GM21619 (cell line): Measurements from ENCODE around the gene MBNL1.

Experiments used
- ATAC-seq: cut with Tn5 transposase; IDR thresholded peaks from one replicate; pipeline ENCODE4 v1.9.1; 2021; ENCODE audit not compliant: unreplicated experiment

Gene MBNL1

GRCh38 chr3:152470095-152470494, 201.4 kb downstream of the MBNL1 start:
- ATAC-seq, result no peak

DNA sequence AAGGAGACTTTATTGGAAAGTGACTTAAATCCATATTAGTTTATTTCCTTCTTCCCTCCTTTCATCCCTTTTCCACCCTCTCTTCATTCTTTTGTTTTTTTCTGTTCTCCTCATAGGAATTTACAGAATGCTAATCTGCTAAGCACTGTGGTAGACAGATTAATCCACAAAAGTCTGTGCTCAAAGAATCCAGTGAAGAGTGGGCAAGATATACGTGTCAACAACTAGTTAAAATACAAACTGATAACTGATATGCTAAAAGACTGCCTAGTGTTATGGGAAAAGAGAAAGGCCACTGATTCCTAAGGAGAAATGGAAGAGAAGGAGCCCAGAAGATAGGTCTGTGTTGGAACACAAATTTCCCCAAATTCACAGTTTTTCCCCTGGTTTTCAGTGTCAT, 202.2 kb downstream of the MBNL1 start:
- no peak for ATAC-seq

GRCh38 chr3:152471814-152472671, 203.3 kb downstream of the MBNL1 start:
- peak; percentile 73 for ATAC-seq

GRCh38 chr3:152472672-152472954, 203.9 kb downstream of the MBNL1 start:
- no peak for ATAC-seq

- ATAC-seq, result peak; percentile 47
Measured at GRCh38 chr3:152474585-152474984, 205.9 kb downstream of the MBNL1 start.

DNA sequence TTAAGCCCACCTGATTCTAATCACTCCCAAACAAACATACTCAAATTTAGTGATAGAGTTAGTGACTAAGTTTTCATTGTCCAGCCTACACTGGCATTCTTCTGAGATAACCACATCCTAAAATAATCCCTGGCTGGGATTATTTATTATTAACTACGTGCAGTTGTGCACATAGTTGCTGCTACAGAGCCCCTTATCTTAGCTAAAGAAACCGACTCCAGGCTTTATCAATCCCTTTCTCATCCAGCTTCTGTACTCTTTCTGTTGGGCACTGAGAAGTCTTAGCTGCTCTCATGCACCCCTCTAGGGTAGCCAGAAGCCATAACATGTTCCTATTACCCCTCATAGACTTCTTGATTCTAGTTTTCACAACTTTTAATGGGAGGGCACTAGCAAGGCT, 208.7 kb downstream of the MBNL1 start:
- no peak for ATAC-seq

- peak; percentile 87 for ATAC-seq
Measured at GRCh38 chr3:152480282-152480953, 211.7 kb downstream of the MBNL1 start.

GRCh38 chr3:152486364-152486763, 217.6 kb downstream of the MBNL1 start:
- ATAC-seq, result no peak

DNA sequence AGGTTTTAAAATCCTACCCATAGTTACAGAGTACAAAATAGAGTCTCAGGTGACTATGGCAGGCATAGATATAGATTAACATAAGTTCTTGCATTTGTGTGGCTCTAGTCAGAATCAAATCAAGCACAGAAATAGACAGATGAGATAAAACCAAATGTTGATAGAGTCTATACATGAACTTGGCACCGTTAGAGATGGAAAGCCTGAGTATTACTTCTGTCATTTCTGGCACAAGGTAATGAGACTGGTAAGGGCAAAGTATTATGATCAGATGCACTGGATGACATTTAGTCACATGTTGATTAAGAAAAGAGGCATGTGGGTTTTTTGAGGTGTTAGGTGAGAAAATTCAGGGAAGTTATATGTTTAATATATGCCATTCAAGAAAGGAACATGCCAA, 219.7 kb downstream of the MBNL1 start:
- no peak for ATAC-seq

- peak; percentile 57 for ATAC-seq
Measured at GRCh38 chr3:152491922-152492321, 223.2 kb downstream of the MBNL1 start.

DNA sequence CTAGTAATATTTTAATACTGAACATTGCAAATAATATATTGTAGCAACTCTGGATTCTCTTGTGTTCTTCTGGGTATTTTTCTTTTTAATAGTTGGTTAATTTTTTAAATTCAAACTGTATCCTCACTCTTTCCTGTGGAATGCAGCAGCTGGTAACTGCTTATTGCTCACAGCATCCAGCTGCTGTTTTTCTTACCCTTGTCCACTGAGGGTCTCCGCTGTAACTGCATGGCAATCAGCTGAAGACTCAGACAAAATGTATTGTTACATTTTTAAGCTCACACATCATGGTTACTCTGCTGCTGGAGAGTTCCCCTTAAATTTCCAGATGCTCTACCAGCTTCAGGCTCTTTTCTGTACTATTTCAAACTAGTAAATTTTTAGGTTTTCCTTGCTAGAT, 227.6 kb downstream of the MBNL1 start:
- no peak for ATAC-seq

- peak; percentile 49 for ATAC-seq
Measured at GRCh38 chr3:152496716-152497115, 228.0 kb downstream of the MBNL1 start.

GRCh38 chr3:152497457-152497856, 228.7 kb downstream of the MBNL1 start:
- ATAC-seq, result no peak

DNA sequence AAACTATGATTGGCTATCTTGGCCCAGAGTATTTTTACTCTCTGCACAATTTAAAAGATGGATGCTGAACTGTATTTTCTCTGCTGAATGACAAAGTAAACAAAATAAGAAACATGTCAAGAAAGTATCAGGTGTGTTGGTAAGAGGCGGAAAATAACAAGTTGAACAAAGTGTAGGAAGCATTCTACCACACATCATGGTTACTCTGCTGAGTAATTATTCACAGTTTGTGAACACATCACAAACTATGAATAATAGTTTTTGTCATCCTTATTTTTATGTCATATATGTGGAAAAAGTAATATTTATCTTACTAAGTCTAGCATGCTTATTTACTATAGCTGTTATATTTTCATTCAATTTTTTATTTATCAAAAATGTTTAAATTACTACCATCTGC, 229.2 kb downstream of the MBNL1 start:
- ATAC-seq, result no peak

- ATAC-seq, result no peak
Measured at GRCh38 chr3:152499791-152500385, 231.2 kb downstream of the MBNL1 start.

DNA sequence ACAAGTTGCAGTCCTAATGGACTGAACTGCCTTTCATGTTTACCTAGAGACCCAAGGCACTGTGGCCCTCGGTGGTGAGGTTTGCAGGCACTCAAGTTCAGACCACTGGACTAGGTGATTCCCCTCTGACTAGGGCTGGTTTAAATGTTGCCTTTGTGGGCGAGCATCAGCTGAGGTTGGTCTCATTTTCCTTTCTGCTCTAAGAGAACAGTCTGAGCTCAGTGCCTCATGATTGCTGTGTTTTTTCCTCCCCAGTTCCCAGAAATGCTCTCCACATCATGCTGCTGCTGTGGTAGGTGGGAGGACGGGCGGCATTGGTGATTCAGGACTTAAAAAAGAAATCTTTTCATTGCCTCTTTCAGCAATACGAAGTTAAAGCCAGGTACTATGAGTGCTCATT, 237.2 kb downstream of the MBNL1 start:
- ATAC-seq, result peak; percentile 99

DNA sequence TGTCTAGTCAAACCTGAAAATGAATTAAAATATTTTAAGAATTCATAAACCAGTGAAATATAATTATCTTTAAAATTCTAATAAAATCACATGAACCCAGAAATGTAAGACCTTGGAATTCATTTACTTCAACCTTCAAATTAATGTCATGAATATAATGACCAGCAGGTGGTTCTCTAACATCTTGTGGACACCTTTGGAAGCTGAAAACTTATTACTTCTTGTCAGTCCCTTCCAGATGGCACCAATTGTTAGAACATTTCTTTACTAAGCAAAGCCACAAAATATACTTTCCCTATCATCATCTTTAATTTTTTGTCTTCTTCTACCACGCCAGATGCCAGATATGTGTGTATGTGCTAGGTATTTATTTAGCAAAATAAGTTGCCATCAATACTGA, 240.0 kb downstream of the MBNL1 start:
- ATAC-seq, result no peak

- ATAC-seq, result peak; percentile 76
Measured at GRCh38 chr3:152511904-152512303, 243.2 kb downstream of the MBNL1 start.

DNA sequence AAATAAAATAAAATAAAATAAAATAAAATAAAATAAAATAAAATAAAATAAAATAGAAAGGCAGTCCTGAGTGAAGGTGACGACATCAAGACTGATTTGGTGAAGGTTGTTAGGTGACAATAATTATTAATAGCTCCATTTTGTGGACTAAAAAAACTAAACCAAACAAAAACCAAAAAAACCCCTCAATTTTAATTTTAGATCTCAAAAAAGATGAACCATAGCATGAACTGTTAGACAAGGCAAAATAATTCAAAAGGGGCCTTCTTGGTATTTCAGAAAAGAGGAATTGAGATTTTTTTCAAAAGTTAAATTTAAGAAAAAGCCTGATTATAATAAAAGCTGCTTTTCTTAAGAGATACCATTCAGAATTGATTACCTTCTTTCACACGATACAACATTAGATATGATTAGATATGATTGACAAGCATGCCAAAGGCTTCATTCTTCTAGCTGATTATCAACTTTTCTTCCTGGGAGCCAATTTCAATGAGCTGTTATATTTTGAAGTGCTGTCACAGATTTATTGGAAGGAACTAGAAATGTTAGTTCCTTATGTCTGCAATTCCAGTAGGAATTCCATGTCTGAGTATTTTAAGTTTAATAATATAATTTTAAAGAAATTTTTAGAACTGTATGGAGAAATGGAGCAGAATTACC, 244.7 kb downstream of the MBNL1 start:
- ATAC-seq, result no peak
